ENCODE measurements around the gene GRAP2. TPM values are rescaled to one million over a fixed set of nuclear protein-coding genes. Genes with fewer than 3 reads are reported as not detected.

Gene GRAP2
- total and polyA plus RNA-seq, 3 donors from 2014 or later: 5.0 to 6.1 (median 5.3) TPM

GRCh38 chr22:39980596-39980995 is 79.7 kb downstream of the GRAP2 start:
- Histone ChIP-seq H3K4me3 (no peak overlapping the region), H3K4me1 (no peaks in the 10 kb centered on the region), H3K36me3 (ENCODE audit: low read depth, missing control alignments) (no peaks in the 10 kb centered on the region), H3K27me3 (no peaks in the 10 kb centered on the region), H3K9me3 (no peaks in the 10 kb centered on the region), H3K27ac (no peak overlapping the region)
- DNase-seq: no peak
- WGBS, 2 donors: 88% methylated on average over 6 of the region's 6 CpGs
- intact Hi-C loops (cut with DNase I; ENCODE audit: low total_unique reads): no loop called here
- TF ChIP-seq POLR2A (IDR thresholded peaks at IDR 0.05) (no peak), CTCF (IDR thresholded peaks at IDR 0.05) (no peak)

- no peaks in the 10 kb centered on the region for H3K9me3 ChIP-seq
- no peak overlapping the region for H3K4me3 ChIP-seq
- intact Hi-C loops (cut with DNase I; ENCODE audit: low total_unique reads): no loop called here
- H3K36me3 ChIP-seq (ENCODE audit: low read depth, missing control alignments): no peaks in the 10 kb centered on the region
- H3K27me3 ChIP-seq: no peaks in the 10 kb centered on the region
- WGBS, 2 donors: 94 to 96% methylated on average over 4 of the region's 4 CpGs
- no peak for DNase-seq
- TF ChIP-seq POLR2A (IDR thresholded peaks at IDR 0.05) (no peak), CTCF (IDR thresholded peaks at IDR 0.05) (no peak)
- H3K27ac ChIP-seq: no peak overlapping the region
- no peaks in the 10 kb centered on the region for H3K4me1 ChIP-seq
Measured at GRCh38 chr22:39983346-39983745, 82.5 kb downstream of the GRAP2 start.

GRCh38 chr22:39984006-39984405 is 83.1 kb downstream of the GRAP2 start:
- H3K9me3 ChIP-seq: no peaks in the 10 kb centered on the region
- H3K27ac ChIP-seq: no peak overlapping the region
- WGBS, 2 donors: 25 to 40% methylated on average over 2 of the region's 2 CpGs
- H3K27me3 ChIP-seq: no peaks in the 10 kb centered on the region
- H3K4me1 ChIP-seq: no peaks in the 10 kb centered on the region
- peak; percentile 51 for DNase-seq
- no peaks in the 10 kb centered on the region for H3K36me3 ChIP-seq (ENCODE audit: low read depth, missing control alignments)
- TF ChIP-seq POLR2A (IDR thresholded peaks at IDR 0.05) (no peak), CTCF (IDR thresholded peaks at IDR 0.05) (no peak)
- intact Hi-C loops (cut with DNase I; ENCODE audit: low total_unique reads): no loop called here
- H3K4me3 ChIP-seq: no peak overlapping the region

GRCh38 chr22:39984746-39985145 is 83.9 kb downstream of the GRAP2 start:
- no peak overlapping the region for H3K4me3 ChIP-seq
- H3K9me3 ChIP-seq: no peaks in the 10 kb centered on the region
- TF ChIP-seq POLR2A (IDR thresholded peaks at IDR 0.05) (no peak), CTCF (IDR thresholded peaks at IDR 0.05) (no peak)
- no peaks in the 10 kb centered on the region for H3K4me1 ChIP-seq
- no peak overlapping the region for H3K27ac ChIP-seq
- H3K36me3 ChIP-seq (ENCODE audit: low read depth, missing control alignments): no peaks in the 10 kb centered on the region
- no peaks in the 10 kb centered on the region for H3K27me3 ChIP-seq
- intact Hi-C loops (cut with DNase I; ENCODE audit: low total_unique reads): no loop called here
- 83 to 90% methylated on average over 2 of the region's 2 CpGs for WGBS, 2 donors
- DNase-seq: no peak

GRCh38 chr22:39985383-39986035 is 84.6 kb downstream of the GRAP2 start:
- H3K27ac ChIP-seq: no peak overlapping the region
- WGBS, 2 donors: 88 to 92% methylated on average over 6 to 7 of the region's 7 CpGs

More at GRCh38 chr22:39985383-39986035, 84.6 kb downstream of the GRAP2 start:
- TF ChIP-seq CTCF (IDR thresholded peaks at IDR 0.05): no peak
- no peak for TF ChIP-seq POLR2A (IDR thresholded peaks at IDR 0.05)
- Histone ChIP-seq H3K4me1 (no peaks in the 10 kb centered on the region), H3K9me3 (no peaks in the 10 kb centered on the region), H3K4me3 (no peak overlapping the region), H3K27me3 (no peaks in the 10 kb centered on the region), H3K36me3 (ENCODE audit: low read depth, missing control alignments) (no peaks in the 10 kb centered on the region)
- DNase-seq: no peak
- intact Hi-C loops (cut with DNase I; ENCODE audit: low total_unique reads): no loop called here
